Ishikawa (cell line): ENCODE measurements around the gene UGT3A1.
A peak's percentile ranks its signal among the peaks of the same experiment; 100 is the strongest.

Experiments used
- CEBPB ChIP-seq: IDR thresholded peaks from 2 replicates; pipeline ENCODE4 v1.6.1; 2012
- CREB1 ChIP-seq: IDR thresholded peaks from 2 replicates; pipeline ENCODE4 v1.6.1; 2012; ENCODE audit warnings: low read depth
- EGR1 ChIP-seq: IDR thresholded peaks from 2 replicates; pipeline ENCODE4 v1.6.1; 2012
- EP300 ChIP-seq: IDR thresholded peaks from 2 replicates; pipeline ENCODE4 v1.6.1; 2012; ENCODE audit warnings: borderline replicate concordance
- FOXM1 ChIP-seq: IDR thresholded peaks from 2 replicates; pipeline ENCODE4 v1.6.1; 2012; ENCODE audit warnings: low read depth, borderline replicate concordance
- NFIC ChIP-seq: IDR thresholded peaks from 2 replicates; pipeline ENCODE4 v1.6.1; 2012
- RAD21 ChIP-seq: IDR thresholded peaks from 2 replicates; pipeline ENCODE4 v1.6.1; 2012; ENCODE audit warnings: low read depth
- TAF1 ChIP-seq: IDR thresholded peaks from 2 replicates; pipeline ENCODE4 v1.6.1; 2012; ENCODE audit warnings: low read depth, mild to moderate bottlenecking
- TCF12 ChIP-seq: IDR thresholded peaks from 2 replicates; pipeline ENCODE4 v1.6.1; 2012; ENCODE audit warnings: low read depth
- TEAD4 ChIP-seq: IDR thresholded peaks from 2 replicates; pipeline ENCODE4 v1.6.1; 2012
- YY1 ChIP-seq: IDR thresholded peaks from 2 replicates; pipeline ENCODE4 v1.6.1; 2012; ENCODE audit warnings: low read depth
- ZBTB7A ChIP-seq: IDR thresholded peaks from 2 replicates; pipeline ENCODE4 v1.6.1; 2012; ENCODE audit warnings: low read depth
- TF ChIP-seq, protein P1 (sequence below): IDR thresholded peaks from 2 replicates; pipeline ENCODE4 v1.6.1; 2012
- TF ChIP-seq, protein P2 (sequence below): IDR thresholded peaks from 2 replicates; pipeline ENCODE4 v1.6.1; 2012
- TF ChIP-seq, protein P3 (sequence below): IDR thresholded peaks from 2 replicates; pipeline ENCODE4 v1.6.1; 2012; ENCODE audit warnings: low read depth, mild to moderate bottlenecking

Gene UGT3A1

DNA sequence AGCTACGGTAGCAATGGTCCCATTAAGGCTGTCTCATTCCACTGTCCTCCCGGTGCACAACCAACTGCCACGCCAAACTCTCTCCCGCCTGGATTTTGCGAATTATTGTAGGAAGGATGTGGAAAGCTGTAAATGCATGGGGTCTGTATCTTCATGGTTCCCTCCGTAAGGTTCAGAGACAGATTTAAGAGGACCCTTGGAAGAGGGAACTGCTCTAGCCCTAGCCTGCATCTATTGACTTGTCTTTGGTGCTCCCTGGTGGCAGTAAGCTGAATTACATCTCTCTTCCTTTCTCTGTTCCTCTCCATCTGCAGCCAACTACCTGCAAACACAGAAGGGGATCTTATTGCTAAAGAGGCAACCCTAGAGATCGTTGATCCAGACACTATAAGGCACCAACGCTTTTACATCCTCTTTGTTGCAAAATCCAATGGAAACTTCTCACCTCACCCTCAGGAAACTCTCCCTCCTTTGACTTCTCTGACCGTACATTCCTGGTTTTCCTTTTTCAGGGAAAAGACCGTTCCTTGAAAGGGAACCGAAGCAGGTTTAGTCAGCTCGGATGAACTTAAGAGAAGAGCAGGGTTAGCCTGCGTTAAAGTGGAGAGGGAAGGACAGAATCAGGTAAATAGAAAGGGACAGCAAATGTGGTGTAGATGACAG, 64.7 kb downstream of the UGT3A1 start:
- TF ChIP-seq RAD21, result peak; percentile 93
- TF ChIP-seq EP300, result no peak

DNA sequence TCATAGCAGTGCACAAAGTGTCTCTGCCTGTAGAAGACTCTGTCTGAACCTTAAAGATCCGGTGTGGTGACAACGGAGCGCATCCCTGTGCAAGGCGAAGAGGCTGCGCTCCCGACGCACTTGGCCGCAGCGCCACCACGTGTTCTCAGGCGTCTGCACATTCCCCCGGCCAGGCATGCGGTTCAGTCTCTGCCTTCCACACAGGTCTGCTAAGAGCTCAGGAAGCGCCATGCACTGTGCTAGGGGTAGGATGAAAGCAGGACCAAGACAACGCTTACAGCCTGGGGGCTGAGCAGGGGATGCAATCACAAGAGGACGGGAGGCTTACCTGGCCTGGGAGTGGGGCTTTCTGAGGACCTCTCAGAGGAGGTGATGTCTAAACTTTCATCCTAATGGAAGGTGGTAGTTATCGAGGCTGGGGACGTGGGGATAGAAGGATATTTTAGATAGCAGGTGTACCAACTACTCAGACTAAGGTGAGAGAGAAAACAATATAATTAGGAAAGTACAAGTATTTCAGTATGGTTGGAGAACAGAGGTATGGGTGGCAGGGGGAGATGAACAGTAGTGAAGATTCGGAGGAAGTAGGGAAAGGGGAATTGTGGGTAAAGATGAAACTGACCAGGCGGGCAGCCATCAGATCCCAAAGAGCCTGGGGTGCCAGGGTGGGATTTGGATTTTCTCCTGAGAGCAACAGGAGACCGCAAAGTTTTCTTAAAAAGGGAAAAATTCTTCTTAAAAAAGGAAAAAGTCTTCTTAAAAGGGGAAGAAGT, 66.1 kb downstream of the UGT3A1 start:
- TF ChIP-seq RAD21, result peak; percentile 37; the same call in 1 of the 2 replicates
- TF ChIP-seq TEAD4, result no peak
- no peak for TF ChIP-seq YY1

DNA sequence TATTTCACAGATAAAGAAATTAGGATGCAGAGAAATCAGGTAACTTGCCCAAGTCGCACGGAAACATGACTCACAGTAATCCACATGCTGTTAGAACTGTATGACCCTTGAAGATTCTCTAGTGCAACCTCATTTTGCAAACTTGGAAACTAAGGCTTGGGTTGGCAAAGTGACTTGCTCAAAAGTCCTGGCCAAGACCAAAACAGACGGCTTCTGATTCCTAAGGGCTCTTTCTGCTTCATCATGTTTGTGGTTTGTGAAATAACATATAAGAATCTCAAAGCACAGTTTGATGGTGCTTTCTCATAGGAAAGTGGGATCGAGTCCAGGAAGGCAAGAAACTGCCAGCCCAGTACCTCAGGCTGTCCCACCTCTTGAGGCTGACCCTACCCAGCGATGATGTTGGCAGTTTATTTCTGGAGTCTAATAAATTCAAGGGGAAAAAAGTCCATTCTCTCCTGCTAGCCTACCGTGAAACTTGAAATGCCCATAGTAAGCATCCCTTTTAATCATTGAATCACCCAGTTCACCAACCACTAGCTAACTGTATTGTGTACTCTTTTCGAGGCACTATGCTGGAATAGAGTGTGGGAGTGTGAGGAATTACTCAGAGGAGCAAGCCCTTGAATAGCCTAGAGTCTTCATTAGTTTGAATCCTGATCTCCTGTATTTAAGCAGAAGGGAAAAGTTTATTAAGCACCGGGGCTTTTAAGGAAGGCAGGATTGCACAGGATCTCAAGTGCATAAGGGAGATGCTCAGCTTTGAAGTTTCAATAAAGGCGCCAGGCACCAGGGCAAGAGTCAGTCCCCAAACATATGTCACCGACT, 66.9 kb downstream of the UGT3A1 start:
- TF ChIP-seq EGR1 (no peak), CREB1 (no peak), EP300 (no peak), FOXM1 (no peak), CEBPB (no peak), TAF1 (no peak), TEAD4 (no peak), NFIC (no peak), ZBTB7A (no peak), RAD21 (no peak), TCF12 (no peak)
- TF ChIP-seq, protein P1, sequence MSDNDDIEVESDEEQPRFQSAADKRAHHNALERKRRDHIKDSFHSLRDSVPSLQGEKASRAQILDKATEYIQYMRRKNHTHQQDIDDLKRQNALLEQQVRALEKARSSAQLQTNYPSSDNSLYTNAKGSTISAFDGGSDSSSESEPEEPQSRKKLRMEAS, result no peak
- TF ChIP-seq, protein P2, sequence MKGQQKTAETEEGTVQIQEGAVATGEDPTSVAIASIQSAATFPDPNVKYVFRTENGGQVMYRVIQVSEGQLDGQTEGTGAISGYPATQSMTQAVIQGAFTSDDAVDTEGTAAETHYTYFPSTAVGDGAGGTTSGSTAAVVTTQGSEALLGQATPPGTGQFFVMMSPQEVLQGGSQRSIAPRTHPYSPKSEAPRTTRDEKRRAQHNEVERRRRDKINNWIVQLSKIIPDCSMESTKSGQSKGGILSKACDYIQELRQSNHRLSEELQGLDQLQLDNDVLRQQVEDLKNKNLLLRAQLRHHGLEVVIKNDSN, result no peak

DNA sequence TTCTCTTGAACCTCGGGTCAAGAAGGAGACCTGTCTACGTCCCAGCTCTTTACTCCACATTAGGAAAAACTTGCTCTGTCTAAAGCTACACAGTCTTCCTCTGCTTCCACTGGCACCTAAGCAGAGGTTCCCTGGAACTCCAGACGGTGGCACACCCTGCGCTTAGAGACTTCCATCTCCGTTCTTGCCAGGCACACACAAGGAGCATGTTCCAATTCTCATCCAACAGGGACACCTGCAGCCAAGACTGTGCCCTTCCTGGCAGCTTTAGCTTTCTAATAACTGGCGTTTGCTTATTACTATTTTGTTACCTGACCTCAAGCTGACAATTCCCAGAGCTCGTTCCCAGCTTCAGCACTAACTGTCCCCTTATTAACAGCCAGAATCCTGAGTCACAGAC, 68.7 kb downstream of the UGT3A1 start:
- TF ChIP-seq EP300, result no peak
- TF ChIP-seq CREB1, result no peak
- no peak for TF ChIP-seq ZBTB7A
- TF ChIP-seq EGR1, result no peak
- TF ChIP-seq TEAD4, result no peak

DNA sequence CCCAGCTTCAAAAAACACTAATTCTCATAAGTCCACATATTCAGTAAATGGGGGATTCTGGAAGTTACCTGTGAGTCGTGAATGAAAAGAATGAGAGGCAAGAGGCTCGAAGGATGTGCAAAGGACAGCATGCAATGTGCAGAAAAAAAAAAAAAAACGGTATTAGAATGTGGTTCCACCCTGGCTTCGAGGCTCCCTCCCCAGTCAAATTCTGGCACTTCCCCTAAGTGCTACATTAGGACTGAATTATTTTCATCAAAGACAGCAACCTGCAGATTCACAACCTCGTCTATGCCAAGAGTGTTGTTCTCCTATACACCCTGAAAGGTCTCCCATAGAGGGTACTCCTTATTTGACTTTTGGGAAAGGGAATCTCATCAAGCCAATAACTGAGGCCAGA, 69.3 kb downstream of the UGT3A1 start:
- TF ChIP-seq EP300, result no peak
- no peak for TF ChIP-seq TEAD4
- TF ChIP-seq YY1, result no peak
- TF ChIP-seq FOXM1, result no peak

DNA sequence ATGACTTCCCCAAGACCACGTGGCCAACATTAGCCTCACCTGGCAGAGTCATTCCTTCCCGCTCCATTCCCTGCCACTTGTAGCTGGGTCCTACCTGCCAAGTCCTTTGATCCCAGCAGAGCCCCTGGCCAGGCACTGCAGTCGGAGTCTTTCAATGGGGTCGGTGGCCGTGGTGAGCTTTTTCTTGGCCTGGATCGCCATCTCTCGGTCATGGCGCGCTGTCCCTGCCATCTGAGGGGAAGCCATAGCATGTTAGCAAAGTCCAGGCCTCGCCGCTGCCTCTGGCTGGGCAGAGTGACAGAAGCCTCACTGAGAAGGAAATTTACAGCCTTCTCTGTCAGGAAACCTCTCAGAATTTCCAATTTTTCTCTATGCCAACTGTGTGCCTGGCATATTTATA, 70.3 kb downstream of the UGT3A1 start:
- TF ChIP-seq NFIC (no peak), CREB1 (no peak), RAD21 (no peak), TAF1 (no peak), ZBTB7A (no peak), FOXM1 (no peak), YY1 (no peak), EGR1 (no peak), CEBPB (no peak), TCF12 (no peak), TEAD4 (no peak), EP300 (no peak)
- TF ChIP-seq, protein P1, result no peak
- TF ChIP-seq, protein P3, sequence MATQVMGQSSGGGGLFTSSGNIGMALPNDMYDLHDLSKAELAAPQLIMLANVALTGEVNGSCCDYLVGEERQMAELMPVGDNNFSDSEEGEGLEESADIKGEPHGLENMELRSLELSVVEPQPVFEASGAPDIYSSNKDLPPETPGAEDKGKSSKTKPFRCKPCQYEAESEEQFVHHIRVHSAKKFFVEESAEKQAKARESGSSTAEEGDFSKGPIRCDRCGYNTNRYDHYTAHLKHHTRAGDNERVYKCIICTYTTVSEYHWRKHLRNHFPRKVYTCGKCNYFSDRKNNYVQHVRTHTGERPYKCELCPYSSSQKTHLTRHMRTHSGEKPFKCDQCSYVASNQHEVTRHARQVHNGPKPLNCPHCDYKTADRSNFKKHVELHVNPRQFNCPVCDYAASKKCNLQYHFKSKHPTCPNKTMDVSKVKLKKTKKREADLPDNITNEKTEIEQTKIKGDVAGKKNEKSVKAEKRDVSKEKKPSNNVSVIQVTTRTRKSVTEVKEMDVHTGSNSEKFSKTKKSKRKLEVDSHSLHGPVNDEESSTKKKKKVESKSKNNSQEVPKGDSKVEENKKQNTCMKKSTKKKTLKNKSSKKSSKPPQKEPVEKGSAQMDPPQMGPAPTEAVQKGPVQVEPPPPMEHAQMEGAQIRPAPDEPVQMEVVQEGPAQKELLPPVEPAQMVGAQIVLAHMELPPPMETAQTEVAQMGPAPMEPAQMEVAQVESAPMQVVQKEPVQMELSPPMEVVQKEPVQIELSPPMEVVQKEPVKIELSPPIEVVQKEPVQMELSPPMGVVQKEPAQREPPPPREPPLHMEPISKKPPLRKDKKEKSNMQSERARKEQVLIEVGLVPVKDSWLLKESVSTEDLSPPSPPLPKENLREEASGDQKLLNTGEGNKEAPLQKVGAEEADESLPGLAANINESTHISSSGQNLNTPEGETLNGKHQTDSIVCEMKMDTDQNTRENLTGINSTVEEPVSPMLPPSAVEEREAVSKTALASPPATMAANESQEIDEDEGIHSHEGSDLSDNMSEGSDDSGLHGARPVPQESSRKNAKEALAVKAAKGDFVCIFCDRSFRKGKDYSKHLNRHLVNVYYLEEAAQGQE, result no peak
- TF ChIP-seq, protein P2, result no peak

DNA sequence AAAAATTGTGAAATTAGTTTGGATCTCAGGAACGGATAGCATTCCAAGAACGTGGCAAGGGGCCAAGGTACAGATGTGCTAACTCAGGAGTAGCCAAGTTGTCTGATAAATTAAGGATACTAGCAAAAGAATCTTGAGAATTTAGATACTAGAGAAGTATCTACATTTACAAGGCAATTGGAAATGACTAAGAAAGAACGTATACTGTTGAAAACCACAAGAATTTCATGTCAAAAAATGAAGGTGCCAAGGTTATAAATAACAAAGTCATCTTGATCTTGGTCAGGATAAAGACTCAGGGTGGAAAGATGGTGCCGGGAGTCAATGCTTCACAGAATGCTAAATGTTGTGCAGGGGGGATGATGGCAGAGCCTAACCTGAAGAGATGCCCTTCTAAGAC, 72.0 kb downstream of the UGT3A1 start:
- TF ChIP-seq EGR1 (no peak), EP300 (no peak), YY1 (no peak), TEAD4 (no peak), CEBPB (no peak), FOXM1 (no peak), ZBTB7A (no peak), TCF12 (no peak), NFIC (no peak), TAF1 (no peak), CREB1 (no peak), RAD21 (no peak)
- TF ChIP-seq, protein P1, result no peak
- TF ChIP-seq, protein P2, result no peak
- TF ChIP-seq, protein P3, result no peak
